ENCODE measurements around the gene TMEM198. TPM values are rescaled to one million over a fixed set of nuclear protein-coding genes. Genes with fewer than 3 reads are reported as not detected.

The TMEM198 gene
- total and polyA plus RNA-seq, 9 of the 15 experiments (the other 6 are each of a cell fraction or from before 2014, with no cell fraction given) = 0.03 to 3.8 (median 1.0) TPM

DNA sequence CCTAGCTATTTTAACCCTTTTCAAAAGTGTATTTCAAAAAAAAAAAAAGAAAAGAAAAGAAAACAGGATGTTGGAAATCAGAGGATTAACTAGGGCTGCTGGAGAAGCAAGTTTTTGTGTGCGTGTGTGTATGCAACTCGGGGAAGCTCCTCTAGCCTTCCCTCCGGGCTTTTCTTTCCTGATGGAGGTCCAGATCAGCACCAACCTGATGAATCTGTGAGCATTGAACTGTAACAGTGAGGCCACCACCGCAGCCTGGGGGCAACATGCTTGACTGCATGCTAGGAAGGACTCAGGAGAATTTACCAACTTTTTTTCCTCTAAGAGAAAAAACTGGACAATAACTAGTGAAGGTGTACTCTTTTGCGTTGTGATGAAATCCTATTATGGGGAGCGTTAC lies 25.2 kb downstream of the TMEM198 start (continued):
- TF ChIP-seq SPI1 (IDR thresholded peaks at IDR 0.05; ENCODE audit: borderline replicate concordance, low read depth, low read length) = no peak

DNA sequence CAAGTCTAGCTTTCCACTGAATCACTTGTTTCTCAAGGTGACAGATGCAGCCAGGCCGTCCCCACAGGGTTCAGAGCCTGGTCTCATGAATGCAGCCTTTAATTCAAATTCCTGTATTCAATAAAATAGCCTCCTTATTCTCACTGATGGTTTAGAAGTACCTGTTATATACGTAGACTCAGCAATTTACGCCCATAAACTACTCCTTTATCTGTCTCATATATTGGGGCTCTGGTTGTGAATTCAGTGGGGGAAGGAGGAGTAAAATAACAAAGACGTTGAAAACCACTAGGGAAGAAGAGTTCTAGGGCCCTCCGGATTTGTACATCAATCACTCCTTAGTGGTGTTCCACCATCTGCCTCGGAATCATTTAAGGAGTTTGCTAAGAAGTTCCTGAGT lies 25.8 kb downstream of the TMEM198 start:
- Histone ChIP-seq H3K79me2 (ENCODE audit: control insufficient read depth, insufficient read depth, low read length) (peaks cover 7% of the 10 kb centered on the region), H3K27ac (ENCODE audit: extremely low read depth, low read depth, low read length) (no peak overlapping the region), H3K9me3 (replicated peaks; ENCODE audit: control insufficient read depth, insufficient read depth, low read depth, low read length) (no peaks in the 10 kb centered on the region), H3K4me2 (ENCODE audit: insufficient read depth, low read length) (no peak overlapping the region), H3K9me1 (ENCODE audit: control insufficient read depth, insufficient read depth, low read length) (no peaks in the 10 kb centered on the region), H3K36me3 (ENCODE audit: control insufficient read depth, insufficient read depth, low read length) (peaks cover 8% of the 10 kb centered on the region; the same call in 1 of the 3 replicates), H3K27me3 (ENCODE audit: control insufficient read depth in 2 of 2, insufficient read depth in 2 of 2, low read length in 2 of 2) (no peaks in the 10 kb centered on the region), H3K9ac (ENCODE audit: insufficient read depth in 1 of 2, low read depth in 2 of 2, low read length in 2 of 2) (no peak overlapping the region), H4K20me1 (replicated peaks; ENCODE audit: control insufficient read depth, insufficient read depth, low read length) (no peaks in the 10 kb centered on the region), H3K4me3 (no peak overlapping the region), H2AFZ (ENCODE audit: low read depth, low read length) (no peak overlapping the region), H3K4me1 (replicated peaks in 1 of 2; ENCODE audit: control insufficient read depth in 2 of 2, insufficient read depth in 2 of 2, low read length in 2 of 2) (peaks cover 9 to 46% of the 10 kb centered on the region in 2 experiments; a peak in 4 of 5 replicates)
- DNase-seq (ENCODE audit: extremely low read depth in 1 of 4, low spot score in 3 of 4) (no peak), ATAC-seq (no peak), FAIRE-seq (no peak)
- TF ChIP-seq ZNF316 (IDR thresholded peaks at IDR 0.05) = peak; percentile 76
- TF ChIP-seq MAFG (tag; conservative IDR thresholded peaks at IDR 0.05) = peak; percentile 49
- TF ChIP-seq HDGF (IDR thresholded peaks at IDR 0.05) = no peak
- TF ChIP-seq C11orf30 (IDR thresholded peaks at IDR 0.05; ENCODE audit: low read depth) = peak; percentile 64
- TF ChIP-seq SIN3B (IDR thresholded peaks at IDR 0.05; ENCODE audit: low read depth) = no peak
- TF ChIP-seq PML (IDR thresholded peaks at IDR 0.05; ENCODE audit: low read length) = no peak
- TF ChIP-seq, protein P1, sequence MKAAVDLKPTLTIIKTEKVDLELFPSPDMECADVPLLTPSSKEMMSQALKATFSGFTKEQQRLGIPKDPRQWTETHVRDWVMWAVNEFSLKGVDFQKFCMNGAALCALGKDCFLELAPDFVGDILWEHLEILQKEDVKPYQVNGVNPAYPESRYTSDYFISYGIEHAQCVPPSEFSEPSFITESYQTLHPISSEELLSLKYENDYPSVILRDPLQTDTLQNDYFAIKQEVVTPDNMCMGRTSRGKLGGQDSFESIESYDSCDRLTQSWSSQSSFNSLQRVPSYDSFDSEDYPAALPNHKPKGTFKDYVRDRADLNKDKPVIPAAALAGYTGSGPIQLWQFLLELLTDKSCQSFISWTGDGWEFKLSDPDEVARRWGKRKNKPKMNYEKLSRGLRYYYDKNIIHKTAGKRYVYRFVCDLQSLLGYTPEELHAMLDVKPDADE (conservative IDR thresholded peaks at IDR 0.05; ENCODE audit: control insufficient read depth, low read depth, low read length) = no peak
- intact Hi-C loops (cut with micrococcal nuclease) (loop anchor here (2.0 kb wide), 1 partner anchor 25 kb away; the partner anchor contains the start of gene TMEM198), in situ Hi-C loops (cut with MboI) (no loop called here)
- BruUV-seq (replicated peaks) = no TSS peak
- WGBS (ENCODE audit: insufficient coverage, low coverage, missing lambda C conversion rate) = 84% methylated on average over 6 of the region's 6 CpGs
- CTCF ChIA-PET (ENCODE audit: low intra/inter-chr PET ratio) = no interaction called here
- POLR2A ChIA-PET = interaction anchor here (0.6 kb wide), 1 partner anchor 21 kb away, joined by 3 read pairs; no protein-coding TSS in a partner anchor

All from K562 (cell line).